OCI-LY3 (cell line): ENCODE data around the gene ATXN7L3.

Experiments used
- H2AFZ ChIP-seq: fragments of 200-600, 300-600 bp; shearing (Covaris generic); 2 replicates; pipeline ENCODE4 v1.6.0; 2014; ENCODE audit warnings: antibody characterized with exemption, low read depth, low read length
- H3K27ac ChIP-seq: fragments of 200-600, 300-600 bp; sonication (generic); 2 replicates; pipeline ENCODE4 v1.5.1; 2014; ENCODE audit warnings: mild to moderate bottlenecking, low read length, moderate library complexity, mixed read lengths
- H3K27me3 ChIP-seq: fragments of 200-600, 300-600 bp; sonication (generic); 2 replicates; pipeline ENCODE4 v1.6.1; 2014; ENCODE audit warnings: low read depth, low read length, mixed read lengths
- H3K36me3 ChIP-seq: fragments of 200-600, 300-600 bp; sonication (generic); replicated peaks from 2 replicates; pipeline ENCODE3; 2014; ENCODE audit warnings: low read depth, low read length, mixed read lengths
- H3K4me1 ChIP-seq: fragments of 300-600, 200-600 bp; sonication (generic); 2 replicates; pipeline ENCODE4 v1.6.1; 2014; ENCODE audit warnings: low read length, mixed read lengths
- H3K4me2 ChIP-seq: fragments of 200-600, 300-600 bp; sonication (generic); 2 replicates; pipeline ENCODE4 v1.6.1; 2014; ENCODE audit warnings: low read length, mixed read lengths
- H3K4me3 ChIP-seq: fragments of 300-600, 200-600 bp; sonication (generic); 2 replicates; pipeline ENCODE4 v1.5.1; 2014; ENCODE audit warnings: antibody characterized with exemption, mild to moderate bottlenecking, low read length, moderate library complexity
- H3K79me2 ChIP-seq: fragments of 300-600, 200-600 bp; shearing (Covaris generic); 2 replicates; pipeline ENCODE4 v1.6.1; 2014; ENCODE audit warnings: mild to moderate bottlenecking, low read length, mixed read lengths
- H3K9ac ChIP-seq: fragments of 300-600, 200-600 bp; shearing (Covaris generic); 2 replicates; pipeline ENCODE4 v1.6.0; 2014; ENCODE audit warnings: mild to moderate bottlenecking, low read length, moderate library complexity
- H3K9me3 ChIP-seq: fragments of 200-600, 300-600 bp; shearing (Covaris generic); 2 replicates; pipeline ENCODE4 v1.6.1; 2014; ENCODE audit warnings: low read length, mixed read lengths; ENCODE audit not compliant: insufficient read depth
- H4K20me1 ChIP-seq: fragments of 200-600, 300-600 bp; sonication (generic); 2 replicates; pipeline ENCODE4 v1.6.1; 2016; ENCODE audit warnings: low read length, mixed read lengths; ENCODE audit not compliant: insufficient read depth
- CTCF ChIP-seq: fragments of 200-600, 300-600 bp; sonication (generic); IDR thresholded peaks from 2 replicates; pipeline ENCODE4 v1.5.1; 2014; ENCODE audit warnings: antibody characterized with exemption, low read length, low read depth
- EZH2phosphoT487 ChIP-seq: fragments of 200-600 bp; shearing (Covaris generic); IDR thresholded peaks from 2 replicates; pipeline ENCODE4 v1.6.1; 2018; ENCODE audit warnings: antibody characterized with exemption, mixed run types, low read depth

Gene ATXN7L3

GRCh38 chr17:44186307-44187130 lies 13.2 kb downstream of the ATXN7L3 start, which contains the start of gene TMUB2:
TSS of gene TMUB2 (plus strand) at chr17:44186972. CDS start at chr17:44187709, 737 bp downstream.
- H2AFZ ChIP-seq, result peak within 1 kb of the TSS; percentile 49; the same call in 1 of the 2 replicates
- peak within 1 kb of the TSS; percentile 71 for H3K27ac ChIP-seq
- H4K20me1 ChIP-seq, result no peaks in the 10 kb centered on the region; the same call in 1 of the 2 replicates
- H3K4me1 ChIP-seq, result peaks cover 17% of the 10 kb centered on the region
- H3K79me2 ChIP-seq, result peaks cover 56% of the 10 kb centered on the region
- H3K9ac ChIP-seq, result peak within 1 kb of the TSS; percentile 92
- no peaks in the 10 kb centered on the region for H3K27me3 ChIP-seq
- H3K4me2 ChIP-seq, result peak within 1 kb of the TSS; percentile 83
- no peaks in the 10 kb centered on the region for H3K9me3 ChIP-seq
- TF ChIP-seq CTCF, result no peak
- no peak for TF ChIP-seq EZH2phosphoT487
- H3K4me3 ChIP-seq, result peak within 1 kb of the TSS; percentile 96
- H3K36me3 ChIP-seq, result peaks cover 13% of the 10 kb centered on the region

- H3K4me1 ChIP-seq, result peaks cover 17% of the 10 kb centered on the region
- no peaks in the 10 kb centered on the region for H3K9me3 ChIP-seq
- peaks cover 10% of the 10 kb centered on the region for H3K36me3 ChIP-seq
- peaks cover 56% of the 10 kb centered on the region for H3K79me2 ChIP-seq
- no peak overlapping the region for H3K4me3 ChIP-seq
- TF ChIP-seq EZH2phosphoT487 (no peak), CTCF (no peak)
- H3K4me2 ChIP-seq, result no peak overlapping the region
- H3K27me3 ChIP-seq, result no peaks in the 10 kb centered on the region
- H3K9ac ChIP-seq, result no peak overlapping the region
- H2AFZ ChIP-seq, result no peak overlapping the region
- H4K20me1 ChIP-seq, result no peaks in the 10 kb centered on the region; the same call in 1 of the 2 replicates
- no peak overlapping the region for H3K27ac ChIP-seq
Observed at GRCh38 chr17:44184212-44184810, 15.4 kb downstream of the ATXN7L3 start.

- peaks cover 13% of the 10 kb centered on the region for H3K4me1 ChIP-seq
- peaks cover 10% of the 10 kb centered on the region for H3K36me3 ChIP-seq
- H3K4me3 ChIP-seq, result no peak overlapping the region
- H3K9me3 ChIP-seq, result no peaks in the 10 kb centered on the region
- no peak overlapping the region for H3K27ac ChIP-seq
- no peaks in the 10 kb centered on the region for H3K27me3 ChIP-seq
- no peak overlapping the region for H3K9ac ChIP-seq
- H2AFZ ChIP-seq, result no peak overlapping the region
- TF ChIP-seq CTCF, result no peak
- no peak for TF ChIP-seq EZH2phosphoT487
- H4K20me1 ChIP-seq, result no peaks in the 10 kb centered on the region; the same call in 1 of the 2 replicates
- no peak overlapping the region for H3K4me2 ChIP-seq
- H3K79me2 ChIP-seq, result peaks cover 52% of the 10 kb centered on the region
Observed at GRCh38 chr17:44183024-44183423, 16.7 kb downstream of the ATXN7L3 start.

- Histone ChIP-seq H3K36me3 (peaks cover 13% of the 10 kb centered on the region), H3K9me3 (no peaks in the 10 kb centered on the region), H3K4me3 (no peak overlapping the region), H4K20me1 (no peaks in the 10 kb centered on the region), H3K9ac (no peak overlapping the region), H3K27me3 (no peaks in the 10 kb centered on the region), H2AFZ (no peak overlapping the region), H3K79me2 (peaks cover 11% of the 10 kb centered on the region; the same call in 1 of the 2 replicates), H3K4me2 (no peak overlapping the region), H3K4me1 (no peaks in the 10 kb centered on the region), H3K27ac (no peak overlapping the region)
- TF ChIP-seq CTCF (no peak), EZH2phosphoT487 (no peak)
Observed at GRCh38 chr17:44178133-44178532, 21.6 kb downstream of the ATXN7L3 start.
